HepG2 (cell line): ENCODE measurements around the gene KLHL18. TPM values are rescaled to one million over a fixed set of nuclear protein-coding genes. Genes with fewer than 3 reads are reported as not detected.

Experiments
- ATAC-seq: fragments of 200-7000 bp; cut with Tn5 transposase; 3 replicates; pipeline ENCODE4 v1.9.1; 2020; ENCODE audit warnings: mild to moderate bottlenecking, moderate library complexity
- BruUV-seq: library from RNA; stranded (reverse); fragments of 400-500 nt; replicated peaks from 2 replicates; lab custom pipeline; 2021; lab: Mats Ljungman, UMichigan
- CTCF ChIA-PET: fragments of 300-600 bp; formaldehyde crosslinking; extraction: SDS; loops from one replicate; lab custom pipeline; 2021; ENCODE audit warnings: low total read pairs, inconsistent platforms, low intra/inter-chr PET ratio; lab: Yijun Ruan, JAX
- POLR2A ChIA-PET: fragments of 350-600 bp; sonication (Branson Sonifier 250); formaldehyde crosslinking; loops from one replicate; lab custom pipeline; 2020; ENCODE audit warnings: antibody characterized with exemption, inconsistent platforms; lab: Yijun Ruan, JAX
- DNase-seq: peaks from one replicate; pipeline ENCODE4 v3.0.0-alpha.2; 2015; ENCODE audit warnings: low spot score
- FAIRE-seq: peaks from 3 replicates; lab custom pipeline; 2011; peaks lifted over from hg19 to GRCh38; lab: Jason Lieb, UNC
- H2AFZ ChIP-seq: one replicate; pipeline ENCODE4 v1.6.1; 2011; ENCODE audit warnings: low read length, inconsistent platforms
- H3K27ac ChIP-seq: fragments of 300-600 bp; 3 replicates; pipeline ENCODE4 v1.8.0; 2011; ENCODE audit warnings: mixed run types, mild to moderate bottlenecking, mixed read lengths, low read length, inconsistent platforms; ENCODE audit not compliant: insufficient read depth; ENCODE audit errors: extremely low read length
- H3K27me3 ChIP-seq, 2 experiments: fragments of 200-600 bp in 1 of 2; 2 replicates in 1 of 2; 3 replicates in 1 of 2; pipeline versions ENCODE4 v1.6.0 to v1.8.0; 2011; ENCODE audit warnings: low read length in 2 of 2, mild to moderate bottlenecking in 2 of 2, moderate library complexity in 2 of 2, inconsistent platforms in 1 of 2; ENCODE audit not compliant: insufficient read depth in 2 of 2, control insufficient read depth in 1 of 2
- H3K36me3 ChIP-seq, 2 experiments: fragments of 200-600 bp in 1 of 2; replicated peaks in 1 of 2; 2 replicates in 1 of 2; 3 replicates in 1 of 2; pipeline versions ENCODE4 v1.5.1 to v1.8.0; 2011; ENCODE audit warnings: low read length in 2 of 2, inconsistent platforms in 1 of 2; ENCODE audit not compliant: insufficient read depth in 2 of 2, control insufficient read depth in 1 of 2
- H3K4me1 ChIP-seq: 2 replicates; pipeline ENCODE4 v1.5.1; 2012; ENCODE audit warnings: low read length, inconsistent platforms; ENCODE audit not compliant: insufficient read depth
- H3K4me2 ChIP-seq: 2 replicates; pipeline ENCODE4 v1.6.0; 2011; ENCODE audit warnings: low read depth, low read length, inconsistent platforms
- H3K4me3 ChIP-seq, 3 experiments: fragments of 200-600 bp in 1 of 3; sonication (generic), shearing (Covaris generic) in 1 of 3; replicated peaks in 1 of 3; 2 replicates each; pipeline ENCODE4 v1.5.1; 2011 to 2016; ENCODE audit warnings: low read length in 3 of 3, inconsistent platforms in 2 of 3, low read depth in 2 of 3, mild to moderate bottlenecking in 2 of 3, control low read depth in 1 of 3, mixed read lengths in 1 of 3; ENCODE audit not compliant: insufficient read depth in 1 of 3
- H3K79me2 ChIP-seq: one replicate; pipeline ENCODE4 v1.6.1; 2011; ENCODE audit warnings: low read length, inconsistent platforms; ENCODE audit not compliant: insufficient read depth
- H3K9ac ChIP-seq: 2 replicates; pipeline ENCODE4 v1.6.0; 2011; ENCODE audit warnings: mild to moderate bottlenecking, low read depth, low read length, inconsistent platforms; ENCODE audit not compliant: insufficient read depth
- H3K9me3 ChIP-seq: 2 replicates; pipeline ENCODE4 v1.5.1; 2012; ENCODE audit warnings: mild to moderate bottlenecking, low read length
- H4K20me1 ChIP-seq: 2 replicates; pipeline ENCODE4 v1.6.0; 2011; ENCODE audit warnings: inconsistent platforms, mild to moderate bottlenecking, low read length, moderate library complexity; ENCODE audit not compliant: insufficient read depth
- ARNT2 ChIP-seq: sonication (generic); formaldehyde crosslinking; IDR thresholded peaks from 2 replicates; pipeline ENCODE4 v1.8.0; 2022; ENCODE audit warnings: mild to moderate bottlenecking, low read depth, missing genetic modification reagents, moderate library complexity
- CBX1 ChIP-seq: IDR thresholded peaks from one replicate; pipeline ENCODE4 v1.6.1; 2016; ENCODE audit warnings: antibody characterized with exemption, low read depth
- CENPT ChIP-seq: sonication (generic); formaldehyde crosslinking; IDR thresholded peaks from 2 replicates; pipeline ENCODE4 v1.8.0; 2022; ENCODE audit warnings: low read depth, mild to moderate bottlenecking, moderate library complexity, missing genetic modification reagents
- FLYWCH1 ChIP-seq: sonication (generic); formaldehyde crosslinking; IDR thresholded peaks from 2 replicates; pipeline ENCODE4 v1.8.1; 2023; ENCODE audit warnings: mild to moderate bottlenecking, missing genetic modification reagents
- HOXD1 ChIP-seq: sonication (generic); formaldehyde crosslinking; IDR thresholded peaks from 2 replicates; pipeline ENCODE4 v1.5.0; 2020; ENCODE audit warnings: missing genetic modification reagents
- ISX ChIP-seq: sonication (generic); formaldehyde crosslinking; conservative IDR thresholded peaks from 2 replicates; pipeline ENCODE4 v1.5.0; 2020; ENCODE audit warnings: missing genetic modification reagents
- KDM3A ChIP-seq: IDR thresholded peaks from 2 replicates; pipeline ENCODE4 v1.6.1; 2018; ENCODE audit warnings: low read depth, missing compliant biosample characterization
- NFKB2 ChIP-seq: sonication (generic); formaldehyde crosslinking; IDR thresholded peaks from 2 replicates; pipeline ENCODE4 v1.4.0; 2020; ENCODE audit warnings: missing genetic modification reagents, borderline replicate concordance
- POLR2A ChIP-seq, 2 experiments: IDR thresholded peaks; 2 replicates each; pipeline ENCODE4 v1.6.1; 2011; ENCODE audit warnings: low read depth in 2 of 2, low read length in 2 of 2, mild to moderate bottlenecking in 1 of 2, moderate library complexity in 1 of 2; ENCODE audit not compliant: insufficient read depth in 1 of 2
- REXO4 ChIP-seq: sonication (generic); formaldehyde crosslinking; IDR thresholded peaks from 2 replicates; pipeline ENCODE4 v1.8.0; 2022; ENCODE audit warnings: missing genetic modification reagents, mild to moderate bottlenecking, borderline replicate concordance
- ZMYM3 ChIP-seq: sonication (generic); formaldehyde crosslinking; IDR thresholded peaks from 2 replicates; pipeline ENCODE4 v1.5.1; 2020; ENCODE audit warnings: mild to moderate bottlenecking, missing genetic modification reagents
- ZNF256 ChIP-seq: sonication (generic); formaldehyde crosslinking; conservative IDR thresholded peaks from 2 replicates; pipeline ENCODE4 v1.4.0; 2020; ENCODE audit warnings: missing genetic modification reagents
- ZNF607 ChIP-seq: sonication (generic); formaldehyde crosslinking; IDR thresholded peaks from 2 replicates; pipeline ENCODE4 v1.5.1; 2020; ENCODE audit warnings: missing genetic modification reagents, mild to moderate bottlenecking, borderline replicate concordance
- ZNF674 ChIP-seq: sonication (generic); formaldehyde crosslinking; IDR thresholded peaks from 2 replicates; pipeline ENCODE4 v1.5.0; 2020; ENCODE audit warnings: low read depth, mild to moderate bottlenecking, missing genetic modification reagents
- ZSCAN20 ChIP-seq: sonication (generic); formaldehyde crosslinking; IDR thresholded peaks from 2 replicates; pipeline ENCODE4 v1.4.0; 2020; ENCODE audit warnings: missing genetic modification reagents, mild to moderate bottlenecking, borderline replicate concordance
- whole genome bisulfite sequencing: methylation state at CpG from one replicate; pipeline ENCODE4 v1.1.6; 2017; ENCODE audit warnings: low lambda C conversion rate; 5-methylcytosine and 5-hydroxymethylcytosine counted together
- in situ Hi-C: cut with HindIII; loops from 2 replicates; pipeline ENCODE4 v1.10.0; 2017; ENCODE audit warnings: low pct_unique_long_range_greater_than_20kb; ENCODE audit not compliant: extremely low pct_ligation_motif_present
- intact Hi-C: fragments of 100-400 bp; cut with micrococcal nuclease; formaldehyde crosslinking; loops from one replicate; pipeline ENCODE4 v1.10.0; 2022; ENCODE audit not compliant: unreplicated experiment
- polyA plus RNA-seq, 8 experiments: library from polyadenylated mRNA; depleted of rRNA in 3 of 8; stranded (reverse) in 7 of 8; unstranded in 1 of 8; fragments of >200 nt; fragmentation: Illumina TruSeq in 4 of 8; extraction: Trizol in 4 of 8; gene quantifications; 2 replicates each; pipeline versions ENCODE4 v1.2.1 to v1.2.3, GENCODE V29; 2011 to 2016; ENCODE audit warnings: low read depth in 4 of 8, missing spikeins in 1 of 8, mixed read lengths in 1 of 8; ENCODE audit not compliant: insufficient read depth in 1 of 8
- total RNA-seq, 5 experiments: library from RNA; depleted of rRNA; stranded (reverse); fragments of >200 nt; fragmentation: Illumina TruSeq; extraction: Trizol; gene quantifications; 2 replicates each; pipeline ENCODE4 v1.2.3, GENCODE V29; 2016; ENCODE audit warnings: low read depth in 1 of 5
- TF ChIP-seq, protein P1 (sequence below): sonication (generic); formaldehyde crosslinking; IDR thresholded peaks from 2 replicates; pipeline ENCODE4 v1.5.0; 2020; ENCODE audit warnings: mild to moderate bottlenecking, missing genetic modification reagents
- TF ChIP-seq, protein P2 (sequence below): sonication (generic); formaldehyde crosslinking; IDR thresholded peaks from 2 replicates; pipeline ENCODE4 v1.5.0; 2020; ENCODE audit warnings: missing genetic modification reagents
- TF ChIP-seq, protein P3 (sequence below): sonication (generic); formaldehyde crosslinking; IDR thresholded peaks from 2 replicates; pipeline ENCODE4 v1.9.0; 2021; ENCODE audit warnings: missing genetic modification reagents, borderline replicate concordance

The KLHL18 gene
- total and polyA plus RNA-seq, 2 of the 13 experiments (the other 11 are each of a cell fraction or from before 2014, with no cell fraction given): 17.5 to 18.8 TPM

DNA sequence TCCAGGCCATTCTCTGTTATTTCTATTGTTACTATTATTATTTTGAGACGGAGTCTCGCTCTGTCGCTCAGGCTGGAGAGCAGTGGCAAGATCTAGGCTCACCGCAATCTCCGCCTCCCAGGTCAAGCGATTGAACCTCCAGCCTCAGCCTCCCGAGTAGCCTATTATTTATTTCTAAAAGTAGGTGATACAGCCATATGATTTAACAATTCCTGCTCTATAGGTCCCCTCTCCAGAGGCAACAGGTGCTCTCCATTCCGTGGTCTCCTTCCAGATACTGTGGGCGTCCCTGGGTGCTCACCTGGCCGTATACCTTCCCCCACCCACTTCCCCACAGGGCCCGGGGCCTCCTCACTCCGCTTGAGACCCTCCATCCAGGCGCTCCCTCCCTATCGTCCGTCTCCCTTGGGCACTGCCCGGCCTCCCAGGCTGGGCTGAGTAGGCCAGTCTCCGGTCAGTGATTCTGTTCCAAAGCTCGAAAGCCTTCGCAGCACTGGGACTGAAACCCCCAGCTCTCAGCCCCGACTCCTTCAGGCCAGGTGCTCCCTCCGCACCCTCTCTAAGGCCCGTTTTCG, 97.4 kb downstream of the KLHL18 start:
- no peaks in the 10 kb centered on the region for H3K36me3 ChIP-seq
- intact Hi-C loops: loop anchor here (1.0 to 2.0 kb wide), 2 partner anchors 15 to 95 kb away; partner anchors contain the start of gene SCAP
- peaks cover 34% of the 10 kb centered on the region for H3K79me2 ChIP-seq
- H3K27me3 ChIP-seq: no peaks in the 10 kb centered on the region; a peak in 1 of 5 replicates
- CTCF ChIA-PET: no interaction called here
- under 1% methylated on average over 21 of the region's 23 CpGs for WGBS
- peak overlapping the region; percentile 99 for H3K27ac ChIP-seq
- peak overlapping the region; percentile 91 for H3K4me2 ChIP-seq
- FAIRE-seq (no peak), DNase-seq (no peak), ATAC-seq (no peak)
- in situ Hi-C loops: no loop called here
- H3K9ac ChIP-seq: peak overlapping the region; percentile 98
- H2AFZ ChIP-seq: no peak overlapping the region
- POLR2A ChIA-PET: interaction anchor here (0.5 to 3.2 kb wide), 28 partner anchors 10 to 445 kb away, joined by 3 to 25 read pairs (median 4); partner anchors contain the start of genes KIF9, KLHL18, SCAP and SETD2
- H3K4me3 ChIP-seq: peak overlapping the region; percentile 83 to 99 (median 87)
- H3K9me3 ChIP-seq: no peaks in the 10 kb centered on the region
- no TSS peak for BruUV-seq
- H3K4me1 ChIP-seq: peaks cover 77% of the 10 kb centered on the region
- peaks cover 11% of the 10 kb centered on the region for H4K20me1 ChIP-seq
- TF ChIP-seq CENPT (CRISPR knock-in tag) (0 out of 2 replicates have a peak, but pooled peaks have one; percentile 48), ZMYM3 (CRISPR knock-in tag) (0 out of 2 replicates have a peak, but pooled peaks have one; percentile 10), CBX1 (peak; percentile 20), ARNT2 (0 out of 2 replicates have a peak, but pooled peaks have one; percentile 9), ISX (CRISPR knock-in tag) (0 out of 2 replicates have a peak, but pooled peaks have one; percentile 33), HOXD1 (CRISPR knock-in tag) (peak; percentile 22; the same call in 1 of the 2 replicates), NFKB2 (CRISPR knock-in tag) (0 out of 2 replicates have a peak, but pooled peaks have one; percentile 51), FLYWCH1 (CRISPR knock-in tag) (no peak), ZSCAN20 (CRISPR knock-in tag) (0 out of 2 replicates have a peak, but pooled peaks have one; percentile 24), ZNF256 (CRISPR knock-in tag) (0 out of 2 replicates have a peak, but pooled peaks have one; percentile 62), ZNF674 (CRISPR knock-in tag) (peak; percentile 84; the same call in 1 of the 2 replicates), ZNF607 (CRISPR knock-in tag) (peak; percentile 3; the same call in 1 of the 2 replicates), POLR2A (IDR thresholded peaks at IDR 0.05; ENCODE audit: insufficient read depth in 1 of 2, low read depth in 2 of 2, low read length in 2 of 2) (peak; percentile 8 to 64; a peak in 2 of 4 replicates), KDM3A (CRISPR knock-in tag) (no peak), REXO4 (CRISPR knock-in tag) (no peak)
- TF ChIP-seq, protein P1, sequence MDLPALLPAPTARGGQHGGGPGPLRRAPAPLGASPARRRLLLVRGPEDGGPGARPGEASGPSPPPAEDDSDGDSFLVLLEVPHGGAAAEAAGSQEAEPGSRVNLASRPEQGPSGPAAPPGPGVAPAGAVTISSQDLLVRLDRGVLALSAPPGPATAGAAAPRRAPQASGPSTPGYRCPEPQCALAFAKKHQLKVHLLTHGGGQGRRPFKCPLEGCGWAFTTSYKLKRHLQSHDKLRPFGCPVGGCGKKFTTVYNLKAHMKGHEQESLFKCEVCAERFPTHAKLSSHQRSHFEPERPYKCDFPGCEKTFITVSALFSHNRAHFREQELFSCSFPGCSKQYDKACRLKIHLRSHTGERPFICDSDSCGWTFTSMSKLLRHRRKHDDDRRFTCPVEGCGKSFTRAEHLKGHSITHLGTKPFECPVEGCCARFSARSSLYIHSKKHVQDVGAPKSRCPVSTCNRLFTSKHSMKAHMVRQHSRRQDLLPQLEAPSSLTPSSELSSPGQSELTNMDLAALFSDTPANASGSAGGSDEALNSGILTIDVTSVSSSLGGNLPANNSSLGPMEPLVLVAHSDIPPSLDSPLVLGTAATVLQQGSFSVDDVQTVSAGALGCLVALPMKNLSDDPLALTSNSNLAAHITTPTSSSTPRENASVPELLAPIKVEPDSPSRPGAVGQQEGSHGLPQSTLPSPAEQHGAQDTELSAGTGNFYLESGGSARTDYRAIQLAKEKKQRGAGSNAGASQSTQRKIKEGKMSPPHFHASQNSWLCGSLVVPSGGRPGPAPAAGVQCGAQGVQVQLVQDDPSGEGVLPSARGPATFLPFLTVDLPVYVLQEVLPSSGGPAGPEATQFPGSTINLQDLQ (CRISPR knock-in tag): peak; percentile 46; the same call in 1 of the 2 replicates
- TF ChIP-seq, protein P2, sequence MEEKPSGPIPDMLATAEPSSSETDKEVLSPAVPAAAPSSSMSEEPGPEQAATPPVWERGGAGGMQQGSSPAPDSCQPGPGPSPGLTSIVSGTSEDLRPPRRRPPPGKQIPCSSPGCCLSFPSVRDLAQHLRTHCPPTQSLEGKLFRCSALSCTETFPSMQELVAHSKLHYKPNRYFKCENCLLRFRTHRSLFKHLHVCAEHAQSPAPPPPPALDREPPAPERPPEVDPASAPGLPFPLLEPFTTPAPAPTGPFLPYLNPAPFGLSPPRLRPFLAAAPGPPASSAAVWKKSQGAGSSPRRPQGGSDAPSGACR (CRISPR knock-in tag): 0 out of 2 replicates have a peak, but pooled peaks have one; percentile 5
- TF ChIP-seq, protein P3, sequence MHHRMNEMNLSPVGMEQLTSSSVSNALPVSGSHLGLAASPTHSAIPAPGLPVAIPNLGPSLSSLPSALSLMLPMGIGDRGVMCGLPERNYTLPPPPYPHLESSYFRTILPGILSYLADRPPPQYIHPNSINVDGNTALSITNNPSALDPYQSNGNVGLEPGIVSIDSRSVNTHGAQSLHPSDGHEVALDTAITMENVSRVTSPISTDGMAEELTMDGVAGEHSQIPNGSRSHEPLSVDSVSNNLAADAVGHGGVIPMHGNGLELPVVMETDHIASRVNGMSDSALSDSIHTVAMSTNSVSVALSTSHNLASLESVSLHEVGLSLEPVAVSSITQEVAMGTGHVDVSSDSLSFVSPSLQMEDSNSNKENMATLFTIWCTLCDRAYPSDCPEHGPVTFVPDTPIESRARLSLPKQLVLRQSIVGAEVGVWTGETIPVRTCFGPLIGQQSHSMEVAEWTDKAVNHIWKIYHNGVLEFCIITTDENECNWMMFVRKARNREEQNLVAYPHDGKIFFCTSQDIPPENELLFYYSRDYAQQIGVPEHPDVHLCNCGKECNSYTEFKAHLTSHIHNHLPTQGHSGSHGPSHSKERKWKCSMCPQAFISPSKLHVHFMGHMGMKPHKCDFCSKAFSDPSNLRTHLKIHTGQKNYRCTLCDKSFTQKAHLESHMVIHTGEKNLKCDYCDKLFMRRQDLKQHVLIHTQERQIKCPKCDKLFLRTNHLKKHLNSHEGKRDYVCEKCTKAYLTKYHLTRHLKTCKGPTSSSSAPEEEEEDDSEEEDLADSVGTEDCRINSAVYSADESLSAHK: 0 out of 2 replicates have a peak, but pooled peaks have one; percentile 53
